GM20431 (cell line): Measurements from ENCODE around the gene ERBB2.
"Not testable (repeated sequence)": the region's sequence is repeated elsewhere in the genome, so short reads cannot be mapped to it uniquely, and the experiment has no call there.

Experiments used
- in situ Hi-C: fragments of 300-500 bp; cut with MseI, MboI; formaldehyde crosslinking; loops from one replicate; pipeline ENCODE4 v1.15.0; 2020; ENCODE audit warnings: low sequenced_read_pairs; ENCODE audit not compliant: unreplicated experiment

The ERBB2 gene

DNA sequence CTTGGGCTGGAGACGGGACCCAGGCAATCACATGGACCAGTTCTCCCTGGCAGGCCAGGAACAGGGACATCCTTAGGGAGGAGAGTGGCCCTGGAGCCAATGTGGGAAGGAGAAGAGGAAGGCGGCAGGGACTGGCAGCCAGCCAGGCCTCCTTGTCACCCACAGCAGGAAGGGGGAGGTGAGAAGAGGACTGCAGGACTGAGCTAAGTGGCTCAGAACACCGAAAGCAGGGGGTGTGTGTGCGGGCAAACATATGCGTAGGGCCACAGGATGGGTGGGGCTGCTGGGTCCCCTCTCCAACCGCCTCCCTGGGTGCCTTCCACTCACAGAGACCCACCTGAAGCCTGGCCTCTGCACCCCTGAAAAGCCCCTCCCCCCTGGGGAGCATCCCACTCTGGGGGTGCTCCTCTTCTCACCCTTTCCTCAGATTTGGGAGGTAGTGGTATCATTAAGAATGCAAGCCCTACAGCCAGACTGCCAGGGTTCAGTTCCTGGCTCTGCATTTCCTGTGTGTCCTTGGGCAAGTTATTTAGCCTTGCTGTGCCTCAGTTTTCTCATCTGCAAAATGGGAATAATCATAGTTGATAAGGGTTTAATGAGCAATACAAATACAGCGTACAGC, 23.6 kb upstream of the ERBB2 start:
- in situ Hi-C loops, result no loop called here

DNA sequence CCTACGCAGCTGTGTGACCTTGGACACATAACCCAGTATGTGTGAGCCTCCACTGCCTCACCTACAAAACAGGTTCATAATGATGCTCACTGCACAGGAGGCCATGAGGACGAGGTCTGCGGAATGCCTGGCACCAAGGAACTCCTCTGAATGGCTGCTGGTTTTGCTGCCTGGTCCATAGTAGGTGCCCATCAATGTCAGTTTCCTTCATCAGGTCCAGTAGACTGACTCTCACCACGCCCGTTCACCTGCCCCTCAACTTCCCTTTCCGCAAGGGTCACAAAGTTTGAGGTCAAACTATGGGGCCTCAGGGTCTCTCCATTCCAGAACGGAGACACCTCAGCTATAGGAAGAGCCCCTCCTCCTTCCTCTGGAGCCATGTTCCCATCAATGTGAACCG, 22.8 kb upstream of the ERBB2 start:
- in situ Hi-C loops, result no loop called here

GRCh38 chr17:39677542-39678339, 22.1 kb upstream of the ERBB2 start:
- in situ Hi-C loops, result no loop called here

GRCh38 chr17:39678340-39679116, 21.3 kb upstream of the ERBB2 start:
- in situ Hi-C loops, result no loop called here

- in situ Hi-C loops, result no loop called here
These were observed 20.2 kb upstream of the ERBB2 start for GRCh38 chr17:39679521-39680192.

DNA sequence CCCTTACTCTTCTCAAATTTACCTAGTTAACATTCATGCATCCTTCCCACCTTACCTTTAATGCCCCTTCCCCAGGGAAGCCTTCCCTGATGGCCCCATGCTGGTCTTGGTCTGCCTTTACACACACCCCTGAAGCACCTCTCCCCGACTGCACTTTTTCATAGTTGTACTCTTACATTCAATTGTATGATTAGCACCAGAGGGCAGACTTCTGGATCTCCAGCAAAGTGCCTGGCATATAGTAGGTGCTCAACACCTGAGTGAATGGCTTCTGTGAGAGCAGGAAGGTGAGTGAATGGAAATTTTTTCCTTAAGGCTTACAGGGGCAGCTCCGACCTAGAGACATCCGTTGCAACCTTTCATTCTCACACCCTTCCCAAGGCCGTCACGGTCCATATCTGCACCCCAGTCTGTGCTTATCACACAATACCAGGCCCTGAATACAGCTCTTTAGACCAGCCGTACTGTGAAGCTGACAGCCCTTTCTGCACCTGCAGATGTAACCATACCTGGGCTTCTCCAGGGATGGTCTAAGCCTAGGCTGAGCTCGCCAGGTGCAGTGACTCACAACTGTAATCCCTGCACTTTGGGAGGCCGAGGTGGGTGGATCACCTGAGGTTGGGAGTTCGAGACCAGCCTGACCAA, 16.4 kb upstream of the ERBB2 start:
- in situ Hi-C loops, result no loop called here

GRCh38 chr17:39684369-39685192, 15.3 kb upstream of the ERBB2 start:
- in situ Hi-C loops, result no loop called here

- in situ Hi-C loops, result no loop called here
These were observed 12.7 kb upstream of the ERBB2 start for GRCh38 chr17:39687101-39687545.

GRCh38 chr17:39687546-39688474, 12.1 kb upstream of the ERBB2 start, which contains the start of gene PGAP3:
Gene PGAP3, minus strand, starts transcription at chr17:39688057. Its CDS starts 43 bp downstream, at chr17:39688014.
- in situ Hi-C loops, result no loop called here

GRCh38 chr17:39688475-39688835, 11.4 kb upstream of the ERBB2 start:
- in situ Hi-C loops, result no loop called here

GRCh38 chr17:39688945-39689344, 10.9 kb upstream of the ERBB2 start:
- in situ Hi-C loops, result no loop called here

GRCh38 chr17:39694593-39694992, 5.3 kb upstream of the ERBB2 start:
- in situ Hi-C loops, result no loop called here

DNA sequence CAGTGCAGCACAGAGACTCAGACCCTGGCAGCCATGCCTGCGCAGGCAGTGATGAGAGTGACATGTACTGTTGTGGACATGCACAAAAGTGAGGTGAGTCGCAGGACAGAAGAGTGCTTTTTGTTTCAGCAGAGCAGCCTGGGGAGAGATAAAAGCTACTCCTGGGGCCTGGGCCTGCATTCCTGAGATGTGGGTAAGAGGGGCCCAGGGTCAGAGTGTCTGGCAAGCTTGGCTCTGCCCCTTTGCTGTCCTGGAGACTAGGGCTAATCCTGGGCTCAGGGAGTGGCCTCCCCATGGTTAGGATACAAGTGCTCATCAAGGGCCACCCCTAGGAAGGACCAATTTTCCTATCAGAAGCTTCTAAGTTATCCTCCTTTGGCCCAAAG, 4.8 kb upstream of the ERBB2 start:
- in situ Hi-C loops, result no loop called here

DNA sequence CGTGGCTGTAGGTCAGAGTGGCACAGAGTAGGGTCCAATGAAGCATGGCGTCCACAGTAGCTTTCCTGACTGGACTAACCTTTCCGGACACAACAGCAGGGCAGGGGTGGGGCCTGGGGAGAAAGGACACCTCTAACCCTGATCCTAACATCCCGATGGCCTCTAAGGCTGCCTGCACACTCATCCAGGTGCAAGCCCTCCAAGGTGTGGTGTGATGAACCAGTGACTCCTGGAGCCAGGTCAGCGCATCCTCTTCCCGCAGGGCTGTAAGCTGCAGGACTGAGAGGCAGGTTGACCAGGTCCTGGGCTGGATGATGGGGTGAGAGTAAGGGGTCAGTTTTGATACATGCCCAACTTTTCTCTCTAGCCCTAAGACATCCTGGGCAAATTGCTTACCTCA, 3.1 kb upstream of the ERBB2 start:
- in situ Hi-C loops, result no loop called here

DNA sequence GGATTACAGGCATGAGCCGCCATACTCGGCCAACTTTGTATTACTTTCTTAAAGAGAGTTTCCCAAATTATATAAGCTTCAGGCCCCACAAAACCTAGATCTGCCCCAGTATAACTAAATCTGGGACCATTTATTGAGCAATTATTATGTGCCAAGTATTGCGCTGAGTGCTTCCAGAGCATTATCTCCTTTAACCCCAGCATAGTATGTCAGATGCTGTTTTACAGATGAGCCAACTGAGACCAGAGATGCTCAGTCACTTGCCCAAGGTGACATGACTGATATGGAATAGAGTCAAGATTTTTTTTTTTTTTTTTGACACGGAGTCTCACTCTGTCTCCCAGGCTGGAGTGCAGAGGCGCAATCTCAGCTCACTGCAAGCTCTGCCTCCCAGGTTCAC, 1.9 kb upstream of the ERBB2 start:
- in situ Hi-C loops, result no loop called here

- in situ Hi-C loops, result not testable (repeated sequence)
These were observed 577 bp upstream of the ERBB2 start for GRCh38 chr17:39699157-39699817.

DNA sequence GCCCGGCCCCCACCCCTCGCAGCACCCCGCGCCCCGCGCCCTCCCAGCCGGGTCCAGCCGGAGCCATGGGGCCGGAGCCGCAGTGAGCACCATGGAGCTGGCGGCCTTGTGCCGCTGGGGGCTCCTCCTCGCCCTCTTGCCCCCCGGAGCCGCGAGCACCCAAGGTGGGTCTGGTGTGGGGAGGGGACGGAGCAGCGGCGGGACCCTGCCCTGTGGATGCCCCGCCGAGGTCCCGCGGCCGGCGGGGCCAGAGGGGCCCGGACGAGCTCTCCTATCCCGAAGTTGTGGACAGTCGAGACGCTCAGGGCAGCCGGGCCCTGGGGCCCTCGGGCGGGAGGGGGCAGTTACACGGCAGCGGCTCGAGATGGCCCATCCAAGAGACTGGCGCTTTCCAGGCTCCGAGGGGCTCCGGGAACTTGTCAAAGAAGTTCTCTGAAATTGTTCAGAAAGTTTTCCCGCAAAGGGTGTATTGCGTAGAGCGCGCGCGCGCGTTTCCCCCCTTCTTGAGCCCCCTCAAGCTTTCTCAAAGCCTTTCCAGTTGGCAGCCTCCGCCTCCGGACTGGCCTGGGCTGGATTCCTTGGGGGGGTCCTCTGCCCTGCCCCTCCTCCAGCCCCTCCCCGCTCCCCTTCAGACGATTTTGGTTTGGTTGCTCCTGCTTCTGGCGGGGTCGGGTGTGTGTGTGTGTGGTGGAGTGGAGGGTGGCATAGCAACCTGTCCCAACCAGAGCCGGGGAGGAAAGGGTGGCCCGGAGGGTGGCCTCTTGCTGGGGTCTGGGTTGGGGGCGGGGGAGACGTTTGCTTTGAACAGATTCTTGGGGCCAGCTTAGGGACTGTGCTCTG, 504 bp downstream of the ERBB2 start:
- in situ Hi-C loops, result no loop called here
